Measurements from ENCODE around the gene CAAP1. TPM values are rescaled to one million over a fixed set of nuclear protein-coding genes. Genes with fewer than 3 reads are reported as not detected.
A peak's percentile ranks its signal among the peaks of the same experiment; 100 is the strongest.

Gene CAAP1
- total RNA-seq (10 to 100 TPM; 25.1 to 27.6 TPM), polyA plus RNA-seq (ENCODE audit: insufficient read depth, low read depth, low replicate concordance) (24.2 TPM)
- long read RNA-seq, donor 1, partial matches to known transcripts = 0 of 6 reads
- long read RNA-seq, donor 1, other reads (novel, unspliced or antisense) = 0 of 6 reads
- long read RNA-seq, donor 2, partial matches to known transcripts = 5 of 8 reads
- long read RNA-seq, donor 2, other reads (novel, unspliced or antisense) = 0 of 8 reads

DNA sequence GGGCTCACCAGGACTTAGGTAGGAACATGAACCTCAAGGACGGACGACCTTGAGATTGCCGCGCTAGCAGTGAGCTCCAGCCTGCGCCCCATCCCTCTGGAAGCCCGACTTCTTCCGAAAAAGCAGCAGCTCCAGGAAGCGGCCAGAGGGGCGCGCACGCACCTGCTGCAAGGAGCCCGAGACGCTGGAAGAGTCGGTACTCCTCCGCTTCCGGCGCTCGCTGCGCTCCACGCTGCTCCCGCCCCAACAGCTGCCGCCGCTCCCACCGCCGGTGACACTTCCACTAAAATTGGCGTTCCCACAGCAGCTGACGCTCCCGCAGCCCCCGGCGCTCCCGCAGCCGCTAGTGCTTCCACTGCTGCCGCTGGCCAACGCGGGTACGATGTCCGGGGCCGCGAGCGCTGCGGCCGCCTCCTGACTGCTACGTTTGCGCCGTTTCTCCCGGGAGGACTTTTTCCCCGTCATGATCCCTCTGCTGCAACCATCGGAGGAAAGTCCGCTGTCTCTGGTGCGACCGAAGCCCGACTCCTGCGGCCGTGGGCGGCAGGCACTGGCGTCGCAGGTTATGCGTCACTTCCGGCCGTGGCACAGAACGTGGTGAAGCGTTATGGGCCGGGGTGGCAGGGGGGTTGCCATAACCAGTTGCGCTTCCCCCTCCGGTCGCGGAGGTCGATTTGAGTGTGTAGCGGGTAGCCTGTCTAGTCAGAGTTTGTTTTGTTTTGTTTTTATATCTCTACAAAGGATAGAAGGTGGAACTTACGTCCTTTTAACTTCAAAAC, at the start of gene CAAP1:
Gene CAAP1 (minus strand): TSS at position 552 of the 779 bp plus-strand sequence. CDS start 87 bp downstream, at position 465.
- Histone ChIP-seq H3K9me3 (no peaks in the 10 kb centered on the region), H3K4me1 (no peaks in the 10 kb centered on the region), H3K27me3 (no peaks in the 10 kb centered on the region), H3K4me3 (peak within 1 kb of the TSS; percentile 89 to 90), H3K36me3 (ENCODE audit: low read depth, missing control alignments) (no peaks in the 10 kb centered on the region), H3K27ac (peak within 1 kb of the TSS; percentile 90 to 91)
- WGBS, 2 donors = 0% methylated on average over 14 to 64 of the region's 70 CpGs
- peak; percentile 96 for DNase-seq
- TF ChIP-seq POLR2A (IDR thresholded peaks at IDR 0.05) (no peak), CTCF (IDR thresholded peaks at IDR 0.05) (peak in 2 of 3 experiments; percentile 9 to 19)
- intact Hi-C loops (cut with DNase I; ENCODE audit: low total_unique reads) = loop anchor here (5.0 kb wide), 1 partner anchor 65 kb away; the partner anchor contains the start of gene IFT74

DNA sequence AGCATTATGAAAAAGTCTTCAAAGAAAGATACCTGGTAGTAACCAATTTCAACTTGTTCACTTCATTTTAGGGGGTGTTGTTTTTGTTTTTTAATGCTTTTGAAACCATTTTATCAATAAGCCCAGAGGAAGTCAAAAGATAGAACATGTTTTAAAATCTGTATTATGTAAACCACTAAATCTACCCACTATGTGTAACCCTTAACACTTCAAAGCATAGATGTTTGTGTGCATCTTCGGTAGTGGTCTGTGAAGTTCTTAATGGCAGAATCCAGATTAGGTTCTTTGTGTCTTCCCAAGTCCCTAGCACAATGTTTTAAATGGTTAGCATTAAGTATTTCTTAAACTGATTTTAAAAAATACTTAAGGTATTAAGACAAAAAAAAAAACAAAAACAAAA, 48.2 kb upstream of the CAAP1 start:
- intact Hi-C loops (cut with DNase I; ENCODE audit: low total_unique reads) = no loop called here
- no peak overlapping the region for H3K4me3 ChIP-seq
- no peak overlapping the region for H3K27ac ChIP-seq
- H3K4me1 ChIP-seq = peaks cover 7% of the 10 kb centered on the region
- DNase-seq = no peak
- TF ChIP-seq CTCF (IDR thresholded peaks at IDR 0.05) (no peak), POLR2A (IDR thresholded peaks at IDR 0.05) (no peak)
- no peaks in the 10 kb centered on the region for H3K36me3 ChIP-seq (ENCODE audit: low read depth, missing control alignments)
- 94 to 95% methylated on average over 1 of the region's 1 CpG for WGBS, 2 donors
- no peaks in the 10 kb centered on the region for H3K27me3 ChIP-seq
- no peaks in the 10 kb centered on the region for H3K9me3 ChIP-seq

- WGBS, 2 donors = 81 to 83% methylated on average over 3 of the region's 3 CpGs
- Histone ChIP-seq H3K27me3 (no peaks in the 10 kb centered on the region), H3K4me3 (no peak overlapping the region), H3K4me1 (peaks cover under 1% of the 10 kb centered on the region), H3K27ac (no peak overlapping the region), H3K9me3 (no peaks in the 10 kb centered on the region), H3K36me3 (ENCODE audit: low read depth, missing control alignments) (no peaks in the 10 kb centered on the region)
- no peak for DNase-seq
- intact Hi-C loops (cut with DNase I; ENCODE audit: low total_unique reads) = no loop called here
- TF ChIP-seq CTCF (IDR thresholded peaks at IDR 0.05) = no peak
- TF ChIP-seq POLR2A (IDR thresholded peaks at IDR 0.05) = no peak
Observed at GRCh38 chr9:26939955-26940711, 47.5 kb upstream of the CAAP1 start.

- WGBS, 2 donors = 86 to 97% methylated on average over 3 of the region's 3 CpGs
- no peak for DNase-seq
- TF ChIP-seq POLR2A (IDR thresholded peaks at IDR 0.05) (no peak), CTCF (IDR thresholded peaks at IDR 0.05) (no peak)
- Histone ChIP-seq H3K4me1 (no peaks in the 10 kb centered on the region), H3K4me3 (no peak overlapping the region), H3K9me3 (no peaks in the 10 kb centered on the region), H3K27me3 (no peaks in the 10 kb centered on the region), H3K27ac (no peak overlapping the region), H3K36me3 (ENCODE audit: low read depth, missing control alignments) (no peaks in the 10 kb centered on the region)
- intact Hi-C loops (cut with DNase I; ENCODE audit: low total_unique reads) = no loop called here
Observed at GRCh38 chr9:26937816-26938371, 45.3 kb upstream of the CAAP1 start.

All from testis (tissue), 5 donors.